Fibroblast of skin of abdomen (primary cell): Measurements from ENCODE around the gene PURB.
"Not testable (repeated sequence)": the region's sequence is repeated elsewhere in the genome, so short reads cannot be mapped to it uniquely, and the experiment has no call there.

Experiments
- DNase-seq: peaks from one replicate; pipeline ENCODE4 v3.0.0-alpha.2; 2013

PURB gene

DNA sequence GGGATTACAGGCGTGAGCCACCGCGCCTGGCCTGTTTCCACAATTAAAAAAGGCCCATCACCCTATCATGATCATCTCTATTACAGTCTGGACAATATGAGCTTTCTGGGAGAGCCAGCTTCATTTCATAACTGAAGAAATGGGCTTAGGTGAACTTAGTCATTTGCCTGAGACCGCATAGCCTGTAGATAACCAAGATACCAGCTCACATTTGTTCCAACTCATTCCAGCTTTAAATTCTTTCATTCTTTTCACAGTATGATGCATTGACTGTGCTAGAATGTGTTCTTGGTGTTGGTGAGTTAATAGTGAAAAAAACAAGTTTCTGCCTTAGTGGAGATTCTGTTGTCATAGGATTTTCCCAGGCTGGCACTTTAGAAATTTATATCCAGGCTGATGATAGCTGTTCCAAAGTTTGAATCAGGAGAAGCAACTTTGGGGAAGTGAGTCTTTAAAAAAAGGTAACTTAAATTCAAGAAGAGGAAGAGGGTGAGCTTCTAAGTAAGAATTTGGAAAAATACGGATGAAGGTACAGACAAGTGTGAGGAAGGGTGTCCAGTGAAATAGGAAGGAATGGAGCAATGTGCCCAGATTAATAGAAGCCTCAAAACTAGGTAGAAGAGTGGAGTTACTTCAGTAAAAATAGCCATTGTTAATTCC lies 35.3 kb downstream of the PURB start:
- DNase-seq = no peak

DNA sequence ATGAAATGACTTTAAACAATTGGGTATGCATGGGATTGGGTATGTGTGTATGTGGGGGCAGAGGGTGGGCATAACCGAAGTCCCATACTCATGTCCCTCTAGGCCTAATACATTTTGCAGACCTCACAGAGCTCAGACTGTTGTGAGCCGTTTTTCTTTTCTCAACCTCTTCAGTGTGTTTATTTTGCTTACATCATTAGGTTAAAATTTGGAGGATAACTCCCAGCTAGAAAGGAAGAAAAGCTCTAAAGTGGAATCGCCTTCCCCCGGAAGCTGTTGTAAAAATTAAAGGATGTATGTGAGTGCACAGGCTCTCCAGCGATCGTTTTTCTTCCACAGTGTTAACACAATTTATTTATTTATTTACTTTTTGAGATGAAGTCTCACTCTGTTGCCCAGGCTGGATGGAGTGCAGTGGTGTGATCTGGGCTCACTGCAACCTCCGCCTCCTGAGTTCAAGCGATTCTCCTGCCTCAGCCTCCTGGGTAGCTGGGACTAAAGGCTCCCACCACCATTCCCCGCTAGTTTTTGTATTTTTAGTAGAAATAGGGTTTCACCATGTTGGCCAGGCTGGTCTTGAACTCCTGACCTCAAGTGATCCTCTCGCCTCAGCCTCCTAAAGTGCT lies 36.0 kb downstream of the PURB start:
- DNase-seq = no peak

DNA sequence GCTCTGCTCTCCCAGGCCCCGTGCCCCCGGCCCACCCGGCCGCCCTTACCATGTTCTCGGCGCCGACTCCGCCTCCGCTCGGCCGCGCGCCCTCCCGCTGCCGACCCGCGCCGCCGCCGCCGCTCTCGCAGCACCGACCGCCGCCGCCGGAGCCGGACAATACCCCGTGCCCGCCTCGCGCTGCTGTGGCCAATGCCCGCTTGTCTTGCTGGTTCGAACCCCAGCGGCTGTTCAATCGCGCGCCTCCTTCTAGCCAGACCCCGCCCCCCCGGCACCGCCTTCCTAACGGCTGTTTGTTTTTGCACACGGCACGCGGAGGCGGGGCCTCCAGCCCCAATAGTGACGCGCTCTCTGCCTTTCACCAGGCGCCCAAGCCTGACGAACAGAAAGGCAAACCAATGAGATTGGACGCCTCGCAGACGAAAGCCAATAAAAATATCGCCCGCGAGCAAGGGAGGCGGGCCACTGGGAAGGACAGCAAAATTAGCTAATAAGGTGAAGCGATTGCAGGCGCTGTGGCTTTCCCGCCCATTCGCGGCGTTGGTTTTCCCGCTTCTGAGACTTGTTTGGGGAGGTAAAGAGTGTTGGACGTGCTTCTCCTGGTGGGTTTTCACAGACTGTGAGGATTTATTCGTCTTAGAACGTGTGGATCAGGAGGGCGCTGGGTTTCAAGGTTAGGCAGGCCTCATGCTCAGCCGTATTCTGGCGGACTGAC lies 37.3 kb downstream of the PURB start, which contains the start of gene H2AZ2:
Gene H2AZ2 (minus strand): TSS at position 168 of the 715 bp plus-strand sequence. CDS start 116 bp downstream, at position 52.
- DNase-seq = peak; percentile 100

DNA sequence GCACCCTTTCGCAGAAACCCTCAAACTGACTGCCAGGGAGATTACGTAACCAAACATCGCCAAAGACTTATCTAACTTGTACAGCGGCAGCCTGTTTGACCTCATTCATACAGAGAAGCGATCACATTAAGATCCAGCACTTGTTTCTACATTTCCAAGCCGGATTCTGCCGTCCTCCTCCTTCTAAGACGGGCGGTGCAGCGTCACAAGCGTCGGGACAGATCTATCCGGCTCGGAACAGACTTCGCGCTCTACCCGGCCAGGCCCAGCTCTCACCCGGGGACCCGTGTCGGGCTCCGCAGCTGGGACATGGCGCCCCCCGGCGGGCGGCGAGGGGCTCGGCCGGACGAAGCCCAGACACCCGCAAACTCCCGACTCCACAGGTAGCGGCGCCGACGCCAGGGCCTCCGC lies 37.8 kb downstream of the PURB start:
- DNase-seq = peak; percentile 82

DNA sequence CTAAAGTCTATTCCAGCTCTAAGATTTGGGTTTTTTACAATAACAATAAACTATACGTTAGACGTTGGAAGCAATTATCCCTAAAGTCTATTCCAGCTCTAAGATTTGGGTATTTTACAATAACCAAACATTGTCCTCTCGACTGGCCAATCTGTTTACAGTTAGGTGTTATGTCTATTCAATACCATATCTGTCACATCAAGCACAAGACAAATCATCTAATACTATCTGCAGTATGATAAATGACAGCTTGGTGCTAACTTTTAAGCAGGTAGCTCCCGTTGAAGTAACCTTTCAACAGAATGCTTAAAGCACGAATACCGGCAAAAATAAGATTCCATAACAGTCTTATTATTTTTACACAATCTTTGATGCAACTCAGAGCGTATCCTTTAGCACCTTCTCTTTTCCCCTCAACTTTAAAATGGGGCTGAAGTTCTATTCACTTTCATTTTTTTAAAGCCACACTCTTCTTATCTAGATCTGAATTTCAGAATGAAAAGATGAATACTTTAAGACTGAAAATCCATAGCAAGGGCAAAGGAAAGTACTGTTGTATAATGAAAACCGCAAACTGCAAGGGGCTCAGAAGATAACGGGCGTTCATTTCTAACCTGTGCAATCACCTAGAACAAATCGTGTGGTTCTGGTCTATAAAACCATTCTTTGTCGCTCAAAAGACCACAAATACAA lies 38.4 kb downstream of the PURB start:
- DNase-seq = no peak

DNA sequence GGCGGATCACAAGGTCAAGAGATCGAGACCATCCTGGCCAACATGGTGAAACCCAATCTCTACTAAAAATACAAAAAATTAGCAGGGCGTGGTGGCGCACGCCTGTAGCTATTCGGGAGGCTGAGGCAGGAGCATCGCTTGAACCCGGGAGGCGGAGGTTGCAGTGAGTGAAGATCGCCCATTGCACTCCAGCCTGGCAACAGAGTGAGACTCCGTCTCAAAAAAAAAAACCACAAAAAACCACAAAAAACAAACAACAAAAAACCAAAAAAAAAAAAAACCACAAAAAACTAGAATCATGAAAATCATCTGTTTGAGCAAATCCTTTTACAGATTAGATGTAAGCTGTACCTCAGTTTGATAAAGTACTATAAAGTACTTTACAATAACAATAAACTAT lies 38.9 kb downstream of the PURB start:
- not testable (repeated sequence) for DNase-seq

DNA sequence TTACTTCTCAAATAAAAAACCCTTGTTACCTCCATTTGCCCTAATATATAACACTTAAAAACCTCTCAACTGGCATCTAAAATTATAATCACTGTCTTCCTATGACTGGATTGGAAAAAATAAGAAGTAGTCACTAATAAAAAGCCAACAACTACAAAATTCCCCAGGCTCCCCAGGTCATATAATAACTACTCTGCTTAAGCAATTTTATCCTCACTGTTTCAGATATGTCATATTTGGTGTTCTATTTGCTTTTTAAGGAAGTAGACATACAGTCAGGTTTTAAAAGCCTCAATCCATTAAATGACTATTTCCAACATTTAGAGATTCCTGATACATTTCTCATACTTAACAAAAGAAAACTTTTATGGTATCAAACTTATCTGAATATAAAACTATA lies 39.9 kb downstream of the PURB start:
- no peak for DNase-seq

DNA sequence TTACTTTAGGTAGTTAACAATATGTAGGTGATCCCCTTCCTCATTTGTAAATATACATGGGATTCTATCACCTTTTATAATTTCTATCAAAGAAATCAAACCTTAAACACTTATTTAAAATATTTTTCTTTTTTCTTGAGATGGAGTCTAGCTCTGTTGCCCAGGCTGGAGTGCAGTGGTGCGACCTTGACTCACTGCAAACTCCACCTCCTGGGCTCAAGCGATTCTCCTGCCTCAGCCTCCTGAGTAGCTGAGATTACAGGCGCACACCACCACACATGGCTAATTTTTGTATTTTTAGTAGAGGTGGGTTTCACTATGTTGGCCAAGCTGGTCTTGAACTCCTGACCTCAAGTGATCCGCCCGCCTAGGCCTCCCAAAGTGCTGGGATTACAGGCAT lies 41.9 kb downstream of the PURB start:
- not testable (repeated sequence) for DNase-seq

DNA sequence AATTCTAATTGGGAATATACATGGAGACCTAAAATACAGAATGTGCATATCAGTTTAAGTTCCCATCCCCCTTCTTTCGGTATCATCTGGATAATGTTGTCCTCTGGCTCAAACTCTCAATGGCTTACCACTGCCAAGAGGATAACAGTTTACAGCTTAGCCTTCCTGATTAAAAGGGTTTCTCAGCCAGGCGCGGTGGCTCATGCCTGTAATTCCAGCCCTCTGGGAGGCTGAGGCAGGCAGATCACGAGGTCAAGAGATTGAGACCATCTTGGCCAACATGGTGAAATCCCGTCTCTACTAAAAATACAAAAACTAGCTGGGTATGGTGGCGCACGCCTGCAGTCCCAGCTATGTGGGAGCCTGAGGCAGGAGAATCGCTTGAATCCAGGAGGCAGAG lies 42.7 kb downstream of the PURB start:
- DNase-seq = not testable (repeated sequence)

DNA sequence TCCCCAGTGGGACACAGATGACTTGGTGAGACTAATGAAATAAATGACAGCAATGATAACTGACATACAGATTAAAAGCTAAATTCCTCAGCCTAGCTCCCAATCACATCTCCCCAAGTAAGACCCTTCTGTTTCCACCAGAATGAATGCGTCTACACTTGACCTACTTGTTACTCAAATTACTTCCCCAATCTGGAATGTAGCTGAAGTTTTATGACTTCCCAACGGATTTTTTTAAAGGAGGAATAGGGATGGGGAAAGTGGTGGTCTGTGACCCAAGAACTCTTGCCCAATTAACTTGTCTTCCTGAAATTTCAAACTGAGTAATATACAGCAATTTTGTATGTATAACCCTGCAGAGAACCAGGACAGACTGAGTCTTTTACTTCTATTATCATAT lies 46.6 kb downstream of the PURB start:
- no peak for DNase-seq

DNA sequence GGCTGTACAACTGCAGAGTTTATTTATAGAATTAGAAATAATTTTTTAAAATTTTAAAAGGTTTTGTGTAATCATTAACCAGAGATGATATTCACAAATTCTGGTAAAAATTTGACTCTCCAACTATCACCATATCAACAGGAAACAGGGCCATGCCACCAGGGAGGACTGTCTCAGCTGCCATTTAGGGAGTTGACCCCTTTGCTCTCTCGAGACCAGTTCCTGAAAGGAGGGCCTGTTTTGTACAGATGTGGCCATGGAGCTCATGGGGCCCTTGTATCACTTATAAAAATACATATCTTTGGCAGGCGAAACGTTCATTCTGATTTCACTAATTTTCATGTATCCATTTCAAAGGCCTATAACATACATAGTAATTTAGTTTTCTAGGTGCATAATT lies 57.8 kb downstream of the PURB start:
- DNase-seq = no peak
